Gastrocnemius medialis (tissue), 4 donors: ENCODE results near the gene PCDHB1. TPM values are rescaled to one million over a fixed set of nuclear protein-coding genes. Genes with fewer than 3 reads are reported as not detected.

Experiments used
- ATAC-seq, 2 donors: fragments of 150-250 bp; one replicate each; pipeline ENCODE4 v1.9.1; 2016
- DNase-seq, 2 donors: peaks; one replicate each; pipeline ENCODE4 v3.0.0-alpha.2; 2019
- H3K27ac ChIP-seq, 4 donors: fragments of 200-600 bp; sonication (generic); 1 replicate in 1 of 4; 2 replicates in 3 of 4; pipeline ENCODE4 v1.5.1; 2016 to 2018; ENCODE audit warnings: mild to moderate bottlenecking in 2 of 4, moderate library complexity in 1 of 4
- H3K27me3 ChIP-seq, 3 donors: fragments of 200-600 bp; sonication (generic) in 2 of 3; 1 replicate in 1 of 3; 2 replicates in 2 of 3; pipeline versions ENCODE4 v1.5.1 to v1.6.0; 2016 to 2019; ENCODE audit warnings: mild to moderate bottlenecking in 1 of 3, moderate library complexity in 1 of 3
- H3K36me3 ChIP-seq, 2 donors: fragments of 200-600 bp; sonication (generic) in 1 of 2; one replicate each; pipeline ENCODE4 v1.5.1; 2017 to 2018
- H3K4me1 ChIP-seq, 2 donors: fragments of 200-600 bp; sonication (generic) in 1 of 2; one replicate each; pipeline ENCODE4 v1.5.1; 2016 to 2017; ENCODE audit warnings: mild to moderate bottlenecking in 2 of 2
- H3K4me3 ChIP-seq, 4 donors: fragments of 200-600 bp; sonication (generic) in 3 of 4; 1 replicate in 1 of 4; 2 replicates in 3 of 4; pipeline ENCODE4 v1.5.1; 2016 to 2019; ENCODE audit warnings: mild to moderate bottlenecking in 2 of 4
- H3K9me3 ChIP-seq, 3 donors: fragments of 200-600 bp; sonication (generic) in 2 of 3; 1 replicate in 1 of 3; 2 replicates in 2 of 3; pipeline ENCODE4 v1.5.1; 2016 to 2019
- POLR2A ChIP-seq, 2 donors: fragments of 450-650 bp; IDR thresholded peaks; one replicate each; pipeline ENCODE4 v1.6.1; 2017; ENCODE audit warnings: antibody characterized with exemption in 2 of 2, mild to moderate bottlenecking in 2 of 2, moderate library complexity in 2 of 2
- in situ Hi-C, 4 donors: fragments of 200-750 bp; cut with MboI; loops; one replicate each; pipeline versions ENCODE4 v1.15.0 to v1.8.0; 2017; ENCODE audit warnings: low sequenced_read_pairs in 4 of 4
- intact Hi-C: fragments of 100-400 bp; cut with DNase I; formaldehyde crosslinking; loops from one replicate; pipeline ENCODE4 v1.15.1; 2023; ENCODE audit warnings: low total_unique reads
- total RNA-seq, 4 donors: library from RNA; depleted of rRNA; stranded (reverse); fragments of >200 nt; gene quantifications; one replicate each; pipeline versions ENCODE4 v1.1.0 to v1.2.3, GENCODE V29; 2016
- TF ChIP-seq, protein P1 (sequence below), 5 experiments: fragments of 450-650 bp in 3 of 5; fragments of 200-600 bp in 2 of 5; sonication (generic) in 2 of 5; IDR thresholded peaks in 4 of 5; conservative IDR thresholded peaks in 1 of 5; 1 replicate in 4 of 5; 2 replicates in 1 of 5; pipeline ENCODE4 v1.5.1; 2016 to 2019; ENCODE audit warnings: antibody characterized with exemption in 5 of 5, mild to moderate bottlenecking in 3 of 5, moderate library complexity in 3 of 5

The PCDHB1 gene
- total RNA-seq, 4 donors from 2014 or later: not detected

- no peaks in the 10 kb centered on the region for H3K9me3 ChIP-seq
- ATAC-seq (no peak), DNase-seq (no peak)
- H3K36me3 ChIP-seq: no peaks in the 10 kb centered on the region
- H3K27me3 ChIP-seq: peaks cover 0 to 7% (median 4%) of the 10 kb centered on the region in 3 donors
- no peak overlapping the region for H3K4me3 ChIP-seq
- in situ Hi-C loops: no loop called here
- intact Hi-C loops: no loop called here
- no peak overlapping the region for H3K27ac ChIP-seq
- TF ChIP-seq POLR2A (IDR thresholded peaks at IDR 0.05): no peak
- TF ChIP-seq, protein P1, sequence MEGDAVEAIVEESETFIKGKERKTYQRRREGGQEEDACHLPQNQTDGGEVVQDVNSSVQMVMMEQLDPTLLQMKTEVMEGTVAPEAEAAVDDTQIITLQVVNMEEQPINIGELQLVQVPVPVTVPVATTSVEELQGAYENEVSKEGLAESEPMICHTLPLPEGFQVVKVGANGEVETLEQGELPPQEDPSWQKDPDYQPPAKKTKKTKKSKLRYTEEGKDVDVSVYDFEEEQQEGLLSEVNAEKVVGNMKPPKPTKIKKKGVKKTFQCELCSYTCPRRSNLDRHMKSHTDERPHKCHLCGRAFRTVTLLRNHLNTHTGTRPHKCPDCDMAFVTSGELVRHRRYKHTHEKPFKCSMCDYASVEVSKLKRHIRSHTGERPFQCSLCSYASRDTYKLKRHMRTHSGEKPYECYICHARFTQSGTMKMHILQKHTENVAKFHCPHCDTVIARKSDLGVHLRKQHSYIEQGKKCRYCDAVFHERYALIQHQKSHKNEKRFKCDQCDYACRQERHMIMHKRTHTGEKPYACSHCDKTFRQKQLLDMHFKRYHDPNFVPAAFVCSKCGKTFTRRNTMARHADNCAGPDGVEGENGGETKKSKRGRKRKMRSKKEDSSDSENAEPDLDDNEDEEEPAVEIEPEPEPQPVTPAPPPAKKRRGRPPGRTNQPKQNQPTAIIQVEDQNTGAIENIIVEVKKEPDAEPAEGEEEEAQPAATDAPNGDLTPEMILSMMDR (IDR thresholded peaks at IDR 0.05 in 4 of 5, conservative IDR thresholded peaks at IDR 0.05 in 1 of 5): no peak
- no peaks in the 10 kb centered on the region for H3K4me1 ChIP-seq
These were observed 48.1 kb upstream of the PCDHB1 start for GRCh38 chr5:141003031-141003430.

DNA sequence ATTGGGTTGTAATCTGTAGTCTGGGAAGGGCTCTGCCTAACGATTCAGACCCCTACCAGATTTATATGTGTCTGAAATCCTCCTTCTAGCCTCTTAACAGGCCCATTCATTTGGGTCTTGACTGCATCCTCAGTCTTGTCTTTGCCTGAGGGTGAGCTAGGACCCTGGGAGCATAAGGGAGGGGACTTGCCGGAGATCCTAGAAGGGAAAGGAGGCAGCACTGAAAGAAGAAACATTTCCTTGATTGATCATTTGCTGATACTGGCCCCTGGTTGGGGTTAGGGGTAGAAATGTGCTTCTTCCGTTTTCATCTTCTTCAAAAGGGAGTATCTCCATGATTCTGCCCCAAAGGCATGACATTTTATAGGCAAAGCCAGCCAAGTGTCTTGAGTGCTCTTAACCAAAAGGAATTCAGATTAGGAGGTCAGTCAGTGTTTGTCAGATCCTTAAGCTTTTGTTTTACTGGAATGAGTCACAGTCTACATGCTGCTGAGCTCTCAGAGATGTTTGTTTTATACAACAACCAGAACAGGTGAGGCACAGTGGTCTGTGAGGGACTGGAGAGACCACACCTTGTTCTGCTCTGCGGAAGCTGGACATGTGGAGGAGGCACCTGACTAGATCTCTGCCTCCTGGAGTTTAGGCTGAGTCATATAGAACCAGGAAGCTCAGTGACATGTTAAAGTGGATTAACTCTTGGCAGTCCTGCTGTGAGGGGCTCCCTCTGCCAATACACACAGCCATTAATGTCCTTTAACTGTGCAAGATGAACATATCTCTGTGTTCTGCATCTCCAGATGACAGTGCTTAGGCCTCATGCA lies 47.2 kb upstream of the PCDHB1 start:
- TF ChIP-seq, protein P1 (IDR thresholded peaks at IDR 0.05 in 4 of 5, conservative IDR thresholded peaks at IDR 0.05 in 1 of 5): no peak
- TF ChIP-seq POLR2A (IDR thresholded peaks at IDR 0.05): no peak
- no peaks in the 10 kb centered on the region for H3K36me3 ChIP-seq
- no peaks in the 10 kb centered on the region for H3K9me3 ChIP-seq
- in situ Hi-C loops (no loop called here), intact Hi-C loops (no loop called here)
- no peak for DNase-seq
- peaks cover 0 to 7% (median 4%) of the 10 kb centered on the region in 3 donors for H3K27me3 ChIP-seq
- no peak for ATAC-seq
- no peak overlapping the region for H3K27ac ChIP-seq
- no peaks in the 10 kb centered on the region for H3K4me1 ChIP-seq
- no peak overlapping the region for H3K4me3 ChIP-seq

- Histone ChIP-seq H3K4me3 (no peak overlapping the region), H3K27ac (no peak overlapping the region), H3K4me1 (no peaks in the 10 kb centered on the region), H3K27me3 (no peaks in the 10 kb centered on the region), H3K36me3 (no peaks in the 10 kb centered on the region), H3K9me3 (no peaks in the 10 kb centered on the region)
- in situ Hi-C loops: no loop called here
- ATAC-seq: no peak
- TF ChIP-seq POLR2A (IDR thresholded peaks at IDR 0.05): no peak
- TF ChIP-seq, protein P1 (IDR thresholded peaks at IDR 0.05 in 4 of 5, conservative IDR thresholded peaks at IDR 0.05 in 1 of 5): no peak
- no peak for DNase-seq
- intact Hi-C loops: no loop called here
These were observed 43.4 kb upstream of the PCDHB1 start for GRCh38 chr5:141007791-141008190.

DNA sequence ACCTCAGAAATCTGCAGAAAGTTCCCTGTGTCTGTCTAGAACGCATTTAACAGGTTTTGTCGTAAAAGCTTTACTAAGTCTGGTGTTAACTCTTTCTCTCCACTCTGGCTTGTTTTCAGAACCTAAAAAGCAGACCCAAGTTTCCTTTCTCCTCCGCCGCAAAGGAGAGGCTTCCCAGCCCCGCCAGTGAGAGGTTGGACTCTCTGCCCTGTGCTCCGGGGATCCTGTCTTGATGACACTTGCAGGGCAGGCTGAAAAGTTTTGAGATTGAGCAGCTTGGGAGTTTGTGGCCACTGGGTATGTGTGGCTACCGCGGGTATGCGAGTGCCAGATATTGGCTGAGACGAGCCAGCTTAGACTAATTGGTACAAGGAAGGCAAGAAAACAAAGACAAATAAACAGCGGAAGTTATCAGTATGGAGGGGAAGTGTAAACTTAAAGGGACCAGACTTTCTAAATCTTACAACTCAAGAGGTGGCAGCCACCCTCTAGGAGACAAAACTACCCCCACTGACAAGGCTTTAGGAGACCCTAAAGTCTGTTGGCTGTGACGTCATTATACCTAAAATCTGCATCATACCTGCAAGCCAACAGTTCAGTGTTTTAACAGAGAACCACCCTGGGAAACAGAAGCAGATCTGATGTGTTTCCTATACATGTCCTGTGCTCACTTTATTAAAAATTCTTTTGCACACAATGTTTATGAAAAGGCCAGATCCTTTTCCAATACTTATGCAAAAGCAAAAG lies 41.0 kb upstream of the PCDHB1 start:
- no peaks in the 10 kb centered on the region for H3K27me3 ChIP-seq
- H3K36me3 ChIP-seq: no peaks in the 10 kb centered on the region
- H3K9me3 ChIP-seq: no peaks in the 10 kb centered on the region
- no peak overlapping the region for H3K4me3 ChIP-seq
- H3K27ac ChIP-seq: no peak overlapping the region
- in situ Hi-C loops: no loop called here
- intact Hi-C loops: no loop called here
- H3K4me1 ChIP-seq: no peaks in the 10 kb centered on the region
- TF ChIP-seq, protein P1 (IDR thresholded peaks at IDR 0.05 in 4 of 5, conservative IDR thresholded peaks at IDR 0.05 in 1 of 5): no peak
- TF ChIP-seq POLR2A (IDR thresholded peaks at IDR 0.05): no peak
- no peak for DNase-seq
- ATAC-seq: no peak
